Kidney tubule cell (primary cell): ENCODE results near the gene NLRX1.
"Not testable (repeated sequence)": the region's sequence is repeated elsewhere in the genome, so short reads cannot be mapped to it uniquely, and the experiment has no call there.

Experiments used
- DNase-seq: peaks from one replicate; pipeline ENCODE4 v3.0.0-alpha.2; 2018; ENCODE audit warnings: low spot score

The NLRX1 gene, protein sequence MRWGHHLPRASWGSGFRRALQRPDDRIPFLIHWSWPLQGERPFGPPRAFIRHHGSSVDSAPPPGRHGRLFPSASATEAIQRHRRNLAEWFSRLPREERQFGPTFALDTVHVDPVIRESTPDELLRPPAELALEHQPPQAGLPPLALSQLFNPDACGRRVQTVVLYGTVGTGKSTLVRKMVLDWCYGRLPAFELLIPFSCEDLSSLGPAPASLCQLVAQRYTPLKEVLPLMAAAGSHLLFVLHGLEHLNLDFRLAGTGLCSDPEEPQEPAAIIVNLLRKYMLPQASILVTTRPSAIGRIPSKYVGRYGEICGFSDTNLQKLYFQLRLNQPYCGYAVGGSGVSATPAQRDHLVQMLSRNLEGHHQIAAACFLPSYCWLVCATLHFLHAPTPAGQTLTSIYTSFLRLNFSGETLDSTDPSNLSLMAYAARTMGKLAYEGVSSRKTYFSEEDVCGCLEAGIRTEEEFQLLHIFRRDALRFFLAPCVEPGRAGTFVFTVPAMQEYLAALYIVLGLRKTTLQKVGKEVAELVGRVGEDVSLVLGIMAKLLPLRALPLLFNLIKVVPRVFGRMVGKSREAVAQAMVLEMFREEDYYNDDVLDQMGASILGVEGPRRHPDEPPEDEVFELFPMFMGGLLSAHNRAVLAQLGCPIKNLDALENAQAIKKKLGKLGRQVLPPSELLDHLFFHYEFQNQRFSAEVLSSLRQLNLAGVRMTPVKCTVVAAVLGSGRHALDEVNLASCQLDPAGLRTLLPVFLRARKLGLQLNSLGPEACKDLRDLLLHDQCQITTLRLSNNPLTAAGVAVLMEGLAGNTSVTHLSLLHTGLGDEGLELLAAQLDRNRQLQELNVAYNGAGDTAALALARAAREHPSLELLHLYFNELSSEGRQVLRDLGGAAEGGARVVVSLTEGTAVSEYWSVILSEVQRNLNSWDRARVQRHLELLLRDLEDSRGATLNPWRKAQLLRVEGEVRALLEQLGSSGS

DNA sequence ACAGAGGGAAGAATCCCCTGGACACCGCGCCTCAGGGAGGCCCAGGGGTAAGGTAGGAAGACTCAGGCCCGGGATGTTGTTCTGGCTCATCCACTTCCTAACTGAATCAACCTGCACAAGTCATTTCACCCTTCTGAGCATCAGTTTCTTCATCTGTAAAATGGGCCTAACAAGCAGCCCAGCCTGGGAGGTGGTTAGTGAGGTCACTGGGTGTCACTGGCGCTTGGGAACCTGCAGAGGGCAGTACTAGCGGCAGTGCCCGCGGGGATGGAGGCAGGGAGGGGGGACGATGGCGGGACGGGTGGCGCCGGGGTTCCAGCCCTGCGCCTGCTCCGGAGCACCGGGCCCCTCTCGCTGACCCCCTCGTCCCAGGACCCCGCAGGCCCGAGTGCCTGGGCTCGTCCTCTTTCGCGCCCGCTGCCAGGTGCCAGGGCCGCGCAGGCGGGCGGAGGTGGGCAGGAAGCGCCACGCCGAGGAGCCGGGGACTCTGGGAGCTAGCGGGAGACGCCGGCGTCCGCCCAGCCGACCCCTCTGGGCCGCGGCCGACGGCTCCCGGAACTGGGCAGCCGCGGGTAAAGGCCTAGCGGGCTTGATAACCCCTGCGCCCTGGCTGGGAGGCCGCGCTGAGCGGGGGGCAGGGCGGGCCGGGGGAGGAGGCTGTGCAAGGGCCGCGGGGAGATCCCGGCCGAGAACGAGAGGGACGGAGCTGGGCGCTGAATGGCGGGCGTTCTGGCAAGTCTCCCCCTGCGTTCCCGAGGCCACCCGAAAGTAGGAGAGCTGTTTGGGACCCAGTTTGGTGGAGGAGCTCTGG, at the start of gene NLRX1:
TSS of gene NLRX1 (plus strand) at position 255 of the 811 bp plus-strand sequence. CDS start 2,679 bp downstream, outside the sequence.
- peak; percentile 90 for DNase-seq

DNA sequence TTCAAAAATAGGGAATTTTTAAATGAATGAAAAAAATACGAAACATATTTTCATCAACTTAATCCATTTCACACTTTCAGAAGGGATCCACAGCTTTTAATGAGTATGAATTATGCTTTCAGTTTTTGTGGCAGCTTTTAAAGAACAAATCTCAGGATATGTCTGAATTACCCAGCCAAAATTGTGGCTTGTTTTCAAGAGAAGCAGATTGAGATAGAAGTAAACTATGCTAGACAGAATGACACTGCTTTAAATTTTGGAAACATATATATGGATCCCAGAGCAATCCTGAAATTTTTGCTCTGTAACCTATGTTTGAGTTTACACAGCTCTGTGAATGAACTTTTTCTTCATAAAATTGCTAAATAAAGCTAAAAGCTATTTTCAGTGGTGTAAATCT, 49.6 kb upstream of the NLRX1 start:
- no peak for DNase-seq

DNA sequence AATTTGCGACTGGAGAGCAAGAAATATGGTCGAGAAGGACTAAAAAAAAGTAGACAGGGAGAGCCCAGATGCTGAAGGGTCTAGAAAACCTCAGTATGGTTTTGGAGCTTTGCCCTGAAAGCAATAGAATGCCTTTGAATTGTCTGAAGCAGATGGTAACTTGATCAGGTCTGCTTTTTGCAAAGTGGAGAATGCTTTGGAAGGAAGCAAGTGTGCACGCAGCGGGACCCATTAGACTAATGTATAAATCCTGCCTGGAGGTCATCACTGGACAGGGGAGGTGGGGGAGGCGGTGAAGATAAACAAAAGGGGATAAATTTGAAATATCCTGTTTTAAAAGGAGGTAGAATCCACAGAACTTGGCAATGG, 47.9 kb upstream of the NLRX1 start:
- no peak for DNase-seq

DNA sequence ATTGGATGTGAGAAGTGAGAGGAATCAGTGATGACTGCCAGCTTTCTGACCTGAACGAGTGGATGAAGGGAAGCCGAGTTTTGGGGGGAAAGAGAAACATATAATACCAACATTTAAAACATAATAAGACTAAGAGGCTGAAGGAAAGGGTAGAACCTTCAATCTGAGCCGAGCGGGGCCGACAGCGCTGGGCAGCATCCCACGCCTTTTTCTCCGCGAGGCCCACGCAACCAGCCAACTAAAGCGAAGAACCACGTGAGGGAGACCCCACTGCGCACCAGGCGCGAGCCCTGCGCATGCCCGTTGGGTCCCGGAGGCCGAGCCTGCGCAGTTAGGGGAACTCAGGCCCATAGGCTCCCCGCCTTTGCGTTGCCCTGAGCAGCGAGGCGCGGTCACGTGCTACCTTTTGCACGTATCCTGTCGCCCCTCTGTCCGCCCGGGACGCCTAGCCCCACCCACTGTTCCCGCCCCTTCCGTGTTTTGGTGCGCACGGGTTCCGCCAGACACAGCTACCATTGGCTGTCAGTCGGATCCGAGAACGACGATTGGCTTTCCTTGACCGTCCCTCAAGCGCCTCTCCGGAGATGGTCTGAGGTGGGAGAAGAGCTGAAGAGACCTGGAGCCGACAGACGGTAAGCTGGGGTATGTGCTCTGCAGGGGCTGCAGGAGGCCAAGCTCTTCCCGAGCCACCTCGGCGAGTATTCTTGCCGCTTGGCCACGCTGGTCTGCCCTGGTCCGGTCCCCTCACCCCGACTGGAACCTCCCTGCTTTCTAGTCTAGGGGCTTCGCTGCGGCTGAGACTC, 47.3 kb upstream of the NLRX1 start, which contains the start of gene HINFP:
TSS of gene HINFP (plus strand) at position 573 of the 803 bp plus-strand sequence. CDS start 5,365 bp downstream, outside the sequence.
- DNase-seq = peak; percentile 99

DNA sequence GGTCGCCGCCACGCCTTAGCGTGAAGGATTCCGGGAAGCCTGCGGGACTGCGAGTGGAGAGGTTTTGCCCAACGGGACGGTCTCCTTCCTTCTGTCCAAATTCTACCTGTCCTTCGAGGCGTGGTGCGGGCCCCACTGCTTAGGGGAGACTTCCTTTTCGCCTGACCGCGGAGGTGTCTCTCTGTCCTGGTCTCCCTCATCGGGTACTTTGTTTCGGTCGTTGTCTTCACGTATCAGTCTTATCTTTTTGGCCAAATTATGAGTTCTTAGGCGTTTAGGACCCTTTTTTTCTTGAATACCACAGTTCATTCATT, 46.8 kb upstream of the NLRX1 start:
- DNase-seq = no peak

DNA sequence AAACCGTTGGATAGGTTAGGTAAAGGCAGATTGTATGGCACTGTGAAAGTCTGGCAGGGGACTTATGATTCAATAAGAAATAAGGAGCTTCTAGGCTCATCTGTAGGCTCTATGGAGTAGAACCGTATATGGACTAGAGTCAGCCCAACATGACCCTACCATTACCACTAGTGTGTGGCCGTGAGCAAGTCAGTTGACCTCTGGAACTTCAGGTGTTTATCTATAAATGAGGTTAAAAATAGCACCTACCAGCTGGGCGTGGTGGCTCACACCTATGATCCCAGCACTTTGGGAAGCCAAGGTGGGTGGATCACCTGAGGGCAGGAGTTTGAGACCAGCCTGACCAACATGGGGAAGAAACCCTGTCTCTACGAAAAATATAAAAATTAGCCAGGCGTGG, 42.7 kb upstream of the NLRX1 start:
- DNase-seq = no peak

DNA sequence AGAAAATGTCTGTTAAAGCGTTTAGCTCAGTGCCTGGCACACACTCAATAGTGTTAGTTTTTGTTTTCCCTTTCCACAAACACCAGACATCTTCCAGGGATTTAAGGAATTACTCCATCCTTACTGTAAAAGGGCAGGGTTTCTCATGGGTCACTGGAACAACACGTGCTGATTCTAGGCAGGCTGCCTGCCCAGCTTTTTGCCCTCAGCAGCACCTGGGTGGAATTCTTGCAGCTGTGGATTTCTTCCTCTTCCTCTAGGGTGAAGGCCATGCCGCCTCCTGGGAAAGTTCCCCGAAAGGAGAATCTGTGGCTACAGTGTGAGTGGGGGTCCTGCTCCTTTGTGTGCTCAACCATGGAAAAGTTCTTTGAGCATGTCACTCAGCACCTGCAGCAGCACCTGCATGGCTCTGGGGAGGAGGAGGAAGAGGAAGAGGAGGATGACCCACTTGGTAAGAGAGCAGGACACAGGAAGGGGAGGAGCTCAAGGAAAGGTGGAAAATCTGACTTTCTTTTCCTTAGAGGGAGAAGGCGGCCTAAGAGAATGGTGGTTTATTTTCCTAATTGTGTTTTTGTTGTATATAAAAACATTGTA, 41.8 kb upstream of the NLRX1 start:
- peak; percentile 30 for DNase-seq

DNA sequence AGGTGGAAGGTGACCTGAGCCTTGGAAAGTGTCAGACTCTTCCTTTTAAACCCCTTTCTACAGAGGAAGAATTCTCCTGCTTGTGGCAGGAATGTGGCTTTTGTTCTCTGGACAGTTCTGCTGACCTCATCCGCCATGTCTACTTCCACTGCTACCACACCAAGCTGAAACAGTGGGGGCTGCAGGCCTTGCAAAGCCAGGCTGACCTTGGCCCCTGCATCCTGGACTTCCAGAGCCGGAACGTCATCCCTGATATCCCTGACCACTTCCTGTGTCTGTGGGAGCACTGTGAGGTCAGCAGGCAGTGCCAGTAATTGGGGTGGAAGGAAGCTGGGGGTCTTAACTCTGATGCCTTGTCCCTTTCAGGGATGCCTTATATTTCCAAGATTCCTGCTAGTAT, 37.9 kb upstream of the NLRX1 start:
- no peak for DNase-seq

DNA sequence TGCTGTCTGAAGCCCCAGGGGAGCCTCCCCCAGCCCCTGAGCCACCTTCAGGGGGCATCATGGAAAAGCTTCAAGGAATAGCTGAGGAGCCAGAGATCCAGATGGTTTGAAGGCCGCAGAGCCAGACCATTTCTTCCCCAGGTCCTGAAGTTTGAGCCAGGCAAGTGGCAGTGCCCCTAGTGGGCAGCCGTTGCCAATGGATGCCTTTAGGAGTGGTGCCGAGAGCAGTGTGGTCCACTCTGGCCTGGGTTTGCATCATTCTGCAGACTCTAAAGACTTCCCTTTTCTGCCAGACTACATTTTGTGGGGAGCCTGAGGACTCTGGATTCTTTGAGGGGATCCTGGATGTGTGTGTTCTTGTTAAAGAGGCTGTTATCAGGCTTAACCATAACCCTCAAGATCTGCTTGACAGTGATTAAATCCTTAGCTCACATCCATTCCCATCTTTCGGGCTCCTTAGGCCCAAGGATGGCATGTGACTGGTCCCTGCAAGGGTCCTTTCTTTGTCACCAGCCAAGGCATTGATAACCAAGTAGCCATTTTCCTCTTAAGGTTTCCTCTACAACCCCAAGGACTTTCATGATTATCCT, 34.0 kb upstream of the NLRX1 start:
- no peak for DNase-seq

DNA sequence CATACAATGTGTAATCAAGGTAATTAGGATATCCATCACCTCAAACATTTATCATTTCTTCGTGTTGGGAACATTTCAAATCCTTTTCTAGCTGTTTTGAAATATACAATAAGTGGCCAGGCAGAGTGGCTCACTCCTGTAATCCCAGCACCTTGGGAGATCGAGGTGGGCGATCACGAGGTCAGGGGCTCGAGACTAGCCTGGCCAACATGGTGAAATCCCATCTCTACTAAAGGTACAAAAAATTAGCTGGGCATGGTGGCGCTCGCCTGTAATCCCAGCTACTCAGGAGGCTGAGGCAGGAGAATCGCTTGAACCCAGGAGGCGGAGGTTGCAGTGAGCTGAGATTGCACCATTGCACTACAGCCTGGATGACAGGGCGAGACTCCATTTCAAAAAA, 29.2 kb upstream of the NLRX1 start:
- DNase-seq = not testable (repeated sequence)

DNA sequence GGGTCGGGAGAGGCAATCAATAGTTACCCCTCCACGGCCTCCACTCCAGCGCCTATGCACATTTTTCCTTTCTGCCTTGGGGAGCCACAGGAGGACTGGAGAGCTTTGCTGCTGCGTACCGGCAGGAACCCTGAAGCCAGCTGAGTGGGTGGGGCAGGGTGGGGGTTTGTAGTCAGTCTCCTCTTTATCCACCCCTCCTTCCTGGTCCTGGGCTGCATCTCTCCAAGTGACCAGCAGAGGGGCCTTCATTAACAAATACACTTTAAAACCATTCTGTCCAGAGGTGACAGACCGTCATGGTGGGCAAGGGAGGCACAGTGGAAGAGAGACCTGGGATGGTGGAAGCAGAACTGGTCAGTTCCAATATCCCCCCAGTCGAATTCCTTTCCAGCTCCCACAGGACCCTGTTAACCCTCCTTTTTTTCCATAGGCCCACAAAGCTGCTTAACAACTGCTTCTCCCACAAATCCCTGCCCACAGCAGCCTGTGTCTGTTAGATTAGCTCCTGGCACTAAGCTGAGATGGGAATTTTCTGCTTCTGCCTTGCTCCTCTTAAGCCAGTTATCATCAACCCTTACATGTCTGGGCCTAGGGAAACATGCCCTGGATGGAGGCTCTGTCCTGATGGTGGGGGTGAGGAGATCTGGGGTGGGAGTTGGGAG, 23.6 kb upstream of the NLRX1 start:
- DNase-seq = peak; percentile 77

DNA sequence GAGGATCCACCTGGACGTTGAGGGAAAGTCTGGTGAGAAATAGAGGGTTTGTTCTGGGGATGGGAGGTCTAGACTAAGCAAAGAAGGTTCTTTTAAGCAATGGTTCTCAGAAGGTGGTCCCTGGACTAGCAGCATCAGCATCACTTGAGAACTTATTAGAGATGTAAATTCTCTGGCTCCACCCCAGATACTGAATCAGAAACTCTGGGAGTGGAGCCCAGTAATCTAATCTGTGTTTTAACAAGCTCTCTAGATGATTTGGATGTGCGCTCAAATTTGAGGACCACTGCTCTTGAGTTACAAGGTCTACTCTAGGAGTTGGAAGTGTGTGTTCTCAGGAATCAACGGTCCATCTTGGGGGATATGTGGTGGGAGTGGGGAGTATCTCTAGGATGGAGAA, 23.0 kb upstream of the NLRX1 start:
- DNase-seq = no peak

DNA sequence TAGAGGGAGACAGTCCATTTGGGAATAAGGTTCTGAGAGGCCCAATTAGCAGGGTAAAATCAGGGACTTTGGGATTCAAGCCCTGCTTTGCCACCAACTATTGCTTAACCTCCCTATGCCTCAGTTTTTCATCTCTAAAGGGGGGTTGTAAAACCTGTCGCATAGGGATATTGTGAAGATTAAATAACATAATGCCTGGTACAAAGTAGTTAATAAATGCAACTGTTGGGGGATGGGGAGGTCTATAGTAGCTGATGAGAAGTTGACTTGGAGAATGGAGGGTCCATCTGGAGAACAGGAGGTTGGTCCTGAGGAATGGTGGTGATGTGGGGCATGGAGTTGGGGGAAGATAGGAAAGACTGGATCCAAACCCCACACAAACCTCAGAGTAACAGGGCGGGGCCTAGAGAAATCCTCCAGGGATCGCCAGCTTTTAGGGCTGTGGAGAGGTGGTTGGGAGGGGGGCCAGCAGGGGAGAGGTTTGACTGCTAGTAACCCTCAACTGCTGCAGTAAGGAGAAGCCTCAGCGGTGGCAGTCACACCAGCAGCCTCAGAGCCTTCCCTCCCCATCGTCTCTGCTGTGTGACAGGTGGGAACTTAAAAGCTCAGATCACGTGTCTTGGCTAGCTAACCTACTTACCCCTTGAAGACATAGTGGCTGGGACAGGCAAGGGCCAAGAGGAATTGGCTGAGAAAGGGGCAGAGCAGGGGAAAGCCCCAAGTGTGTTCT, 20.8 kb upstream of the NLRX1 start:
- no peak for DNase-seq

DNA sequence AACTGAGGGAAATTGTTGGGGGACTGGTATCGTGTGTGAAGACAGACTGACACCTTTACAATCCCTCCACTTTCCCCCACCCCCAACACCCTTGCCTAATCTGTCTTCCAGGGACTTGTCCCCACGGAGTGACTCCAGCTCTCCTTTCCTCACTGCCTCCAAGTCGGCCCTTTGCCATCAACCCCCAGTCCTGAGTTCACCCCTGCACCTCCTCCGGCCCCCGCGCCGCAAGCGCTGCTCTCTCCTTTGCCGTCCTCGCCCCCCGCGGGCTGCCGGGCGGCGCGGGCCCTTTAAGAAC, 19.9 kb upstream of the NLRX1 start:
- DNase-seq = no peak

DNA sequence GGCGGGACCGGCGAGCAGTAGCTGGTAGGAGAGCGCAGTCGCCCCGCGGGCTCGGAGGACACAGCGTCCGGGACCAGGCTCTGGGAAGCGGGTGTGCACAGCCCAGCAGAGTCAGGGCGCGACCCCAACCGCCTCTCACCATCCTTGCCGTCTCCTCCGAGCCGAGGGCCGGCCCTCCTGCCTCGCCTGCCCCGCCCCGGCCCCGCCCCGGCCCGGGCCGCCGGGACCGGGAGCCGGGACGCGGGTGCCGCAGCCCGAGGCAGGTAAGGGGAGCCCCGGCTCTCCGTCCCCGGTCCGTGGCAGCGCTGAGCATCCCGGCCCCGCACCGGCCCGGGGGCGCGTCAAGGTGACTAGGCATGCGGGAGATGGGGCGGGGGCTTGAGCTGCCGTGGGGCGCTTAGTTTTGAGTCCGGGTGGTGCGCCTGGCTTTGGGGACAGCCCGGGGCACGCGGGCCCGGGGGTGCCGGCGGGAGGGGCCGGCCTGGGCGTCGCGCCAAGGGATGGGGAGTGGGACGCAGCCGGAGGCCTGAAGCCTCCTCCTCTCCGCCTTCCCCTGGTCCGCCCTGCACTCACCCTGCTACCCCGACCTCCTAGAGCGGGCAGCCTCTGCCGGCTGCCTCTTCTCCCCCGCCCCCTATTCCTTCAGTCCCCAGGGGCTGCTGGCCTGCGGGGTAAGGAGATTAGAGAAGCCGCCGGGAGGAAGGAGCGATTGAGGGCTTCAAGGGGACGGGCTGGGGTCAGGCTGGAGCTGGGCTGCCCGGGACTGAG, 19.3 kb upstream of the NLRX1 start, which contains the start of gene ABCG4:
TSS of gene ABCG4 (plus strand) at position 35 of the 768 bp plus-strand sequence. CDS start 914 bp downstream, outside the sequence.
- no peak for DNase-seq

DNA sequence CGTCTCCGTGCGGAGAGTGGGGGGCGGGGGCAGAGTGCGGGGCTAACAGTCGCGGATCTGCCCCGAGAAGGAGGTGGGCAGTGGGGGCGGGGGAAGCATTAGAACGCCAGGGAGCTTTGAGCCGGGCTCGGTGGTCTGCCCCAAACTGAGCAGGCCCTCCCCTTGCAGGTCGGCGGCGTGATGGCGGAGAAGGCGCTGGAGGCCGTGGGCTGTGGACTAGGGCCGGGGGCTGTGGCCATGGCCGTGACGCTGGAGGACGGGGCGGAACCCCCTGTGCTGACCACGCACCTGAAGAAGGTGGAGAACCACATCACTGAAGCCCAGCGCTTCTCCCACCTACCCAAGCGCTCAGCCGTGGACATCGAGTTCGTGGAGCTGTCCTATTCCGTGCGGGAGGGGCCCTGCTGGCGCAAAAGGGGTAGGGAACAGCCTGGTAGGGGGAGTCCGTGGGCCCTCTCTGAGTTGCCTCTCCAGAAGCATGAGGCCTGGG, 18.7 kb upstream of the NLRX1 start:
- no peak for DNase-seq

DNA sequence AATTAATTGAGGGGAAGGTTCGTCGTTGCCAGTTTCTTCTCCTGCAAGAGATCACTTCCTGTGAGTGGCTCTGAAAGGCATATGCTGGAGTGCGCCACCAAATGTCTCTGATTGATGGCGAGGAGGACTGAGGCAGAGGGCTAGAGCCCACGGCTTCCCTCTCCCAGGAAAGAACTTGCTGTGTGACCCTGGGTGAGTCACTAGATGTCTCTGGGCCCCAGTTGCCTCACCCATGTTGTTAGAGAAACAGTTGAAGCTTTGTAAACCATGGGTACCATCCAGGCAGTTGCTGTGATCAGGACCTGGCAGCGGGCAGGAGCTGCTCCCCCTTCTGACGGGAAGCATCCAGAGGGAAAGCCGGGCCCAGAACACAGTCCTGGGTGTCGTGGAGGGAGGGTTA, 16.5 kb upstream of the NLRX1 start:
- DNase-seq = no peak

DNA sequence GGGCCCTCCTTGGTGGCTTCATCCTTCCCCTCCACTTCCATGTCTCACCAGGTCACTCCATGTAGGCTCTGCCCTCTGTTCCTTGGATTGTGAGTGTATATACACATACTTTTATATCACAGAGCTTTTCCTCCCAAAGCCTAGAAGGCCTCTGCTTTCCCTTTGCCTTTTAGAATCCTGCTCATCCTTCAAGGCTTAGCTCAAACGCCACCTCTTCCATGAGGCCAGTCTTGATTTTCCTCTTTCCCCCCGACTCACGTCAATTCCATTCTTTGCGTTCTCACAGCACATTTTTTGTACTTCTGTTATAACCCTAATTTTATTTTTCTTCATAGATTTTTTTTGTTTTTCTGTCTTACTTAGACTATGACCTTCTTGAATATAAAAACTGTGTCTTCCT, 15.9 kb upstream of the NLRX1 start:
- DNase-seq = no peak
